ENCODE data around the gene AOC1. TPM values are rescaled to one million over a fixed set of nuclear protein-coding genes. Genes with fewer than 3 reads are reported as not detected.

Gene AOC1
- total RNA-seq, 4 donors from 2014 or later = 0.69 TPM; not detected in 2

DNA sequence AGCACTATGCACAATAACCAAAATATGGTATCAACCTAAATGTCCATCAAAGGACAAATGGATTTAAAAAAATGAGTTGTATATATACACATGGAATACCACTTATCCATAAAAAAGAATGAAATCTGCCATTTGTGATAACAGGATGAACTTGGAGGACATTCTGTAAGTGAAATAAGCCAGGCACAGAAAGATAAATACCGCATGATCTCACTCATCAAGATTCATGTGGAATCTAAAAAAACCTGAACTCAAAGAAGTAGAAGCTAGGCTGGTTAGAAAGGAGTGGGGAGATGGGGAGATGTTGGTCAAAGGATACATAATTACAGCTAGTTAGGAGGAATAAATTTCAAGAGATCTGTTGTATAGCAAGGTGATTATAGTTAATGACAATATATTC is 17.3 kb upstream of the AOC1 start:
- ATAC-seq = no peak
- 65 to 73% methylated on average over 1 of the region's 1 CpG for WGBS, 2 donors (ENCODE audit: low coverage in 1 of 2)

DNA sequence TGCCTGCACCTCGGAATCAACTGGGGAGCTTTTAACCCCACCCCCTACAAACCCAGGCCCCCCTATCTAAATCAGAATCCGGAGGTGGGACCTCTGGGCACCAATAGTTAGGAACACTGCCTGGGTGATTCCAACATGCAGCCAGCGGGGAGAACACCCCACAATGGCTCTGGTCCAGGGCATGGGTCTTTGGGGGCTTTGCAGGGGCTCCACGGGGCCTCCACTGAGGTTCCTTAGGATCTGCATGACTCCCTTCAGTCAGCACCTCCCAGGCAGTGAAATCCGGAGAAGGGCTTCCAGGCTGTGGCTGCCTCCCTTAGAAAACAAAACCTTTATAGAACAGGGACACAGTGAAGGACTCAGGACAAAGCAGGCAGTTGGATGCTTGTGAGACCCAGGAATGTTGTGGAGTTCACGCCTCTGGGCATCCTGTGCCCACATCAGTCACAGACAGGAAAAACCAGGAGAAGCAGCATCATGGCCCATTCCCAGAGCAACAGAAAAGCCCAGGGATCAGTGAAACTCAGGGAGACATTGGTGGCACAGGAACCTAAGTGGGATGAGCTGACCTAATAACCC is 16.5 kb upstream of the AOC1 start:
- Histone ChIP-seq H3K4me3 (no peak overlapping the region), H3K4me1 (no peaks in the 10 kb centered on the region), H3K27me3 (peaks cover 17% of the 10 kb centered on the region), H3K9me3 (peaks cover 0 to 5% (median 0%) of the 10 kb centered on the region in 3 donors), H3K36me3 (no peaks in the 10 kb centered on the region), H3K27ac (no peak overlapping the region)
- no peak for ATAC-seq
- 67 to 83% methylated on average over 1 to 2 of the region's 6 CpGs for WGBS, 2 donors (ENCODE audit: low coverage in 1 of 2)
- TF ChIP-seq CTCF (IDR thresholded peaks at IDR 0.05) = no peak
- TF ChIP-seq POLR2AphosphoS5 (IDR thresholded peaks at IDR 0.05) = no peak
- no peak for TF ChIP-seq POLR2A (IDR thresholded peaks at IDR 0.05)
- TF ChIP-seq EP300 (IDR thresholded peaks at IDR 0.05) = no peak

More for the DNA sequence above, 17.3 kb upstream of the AOC1 start:
- peaks cover 17% of the 10 kb centered on the region for H3K27me3 ChIP-seq
- H3K4me3 ChIP-seq = no peak overlapping the region
- no peaks in the 10 kb centered on the region for H3K36me3 ChIP-seq
- peaks cover 0 to 5% (median 0%) of the 10 kb centered on the region in 3 donors for H3K9me3 ChIP-seq
- no peaks in the 10 kb centered on the region for H3K4me1 ChIP-seq
- H3K27ac ChIP-seq = no peak overlapping the region
- no peak for TF ChIP-seq POLR2A (IDR thresholded peaks at IDR 0.05)
- no peak for TF ChIP-seq CTCF (IDR thresholded peaks at IDR 0.05)
- no peak for TF ChIP-seq POLR2AphosphoS5 (IDR thresholded peaks at IDR 0.05)
- TF ChIP-seq EP300 (IDR thresholded peaks at IDR 0.05) = no peak

GRCh38 chr7:150838965-150839650 is 13.2 kb upstream of the AOC1 start:
- ATAC-seq = no peak
- Histone ChIP-seq H3K9me3 (no peaks in the 10 kb centered on the region), H3K27ac (no peak overlapping the region), H3K27me3 (no peaks in the 10 kb centered on the region), H3K4me3 (no peak overlapping the region), H3K36me3 (no peaks in the 10 kb centered on the region), H3K4me1 (no peaks in the 10 kb centered on the region)
- TF ChIP-seq EP300 (IDR thresholded peaks at IDR 0.05) (no peak), POLR2AphosphoS5 (IDR thresholded peaks at IDR 0.05) (no peak), CTCF (IDR thresholded peaks at IDR 0.05) (no peak), POLR2A (IDR thresholded peaks at IDR 0.05) (no peak)
- 59 to 61% methylated on average over 7 of the region's 7 CpGs for WGBS, 2 donors (ENCODE audit: low coverage in 1 of 2)

DNA sequence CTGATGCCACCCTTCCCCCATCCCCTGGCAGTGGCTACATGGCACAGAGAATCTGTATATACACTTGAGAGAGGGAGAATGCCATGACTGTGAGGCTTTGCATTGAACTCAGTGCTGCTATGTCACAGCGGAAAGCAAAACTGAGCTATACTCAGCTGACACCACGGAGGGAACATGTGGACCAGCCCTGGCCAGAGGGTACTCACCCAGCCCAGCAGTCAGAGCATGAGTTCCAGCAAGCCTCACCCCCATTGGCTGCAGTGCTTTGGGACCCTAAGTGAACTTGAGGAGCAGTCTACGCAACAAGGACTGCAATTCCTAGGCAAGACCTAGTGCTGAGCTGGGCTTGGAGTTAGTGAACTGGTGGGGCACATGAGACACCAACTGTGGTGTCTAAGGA is 10.3 kb upstream of the AOC1 start:
- H3K27me3 ChIP-seq = no peaks in the 10 kb centered on the region
- H3K4me1 ChIP-seq = peaks cover 0 to 18% (median 0%) of the 10 kb centered on the region in 3 donors
- 100% methylated on average over 1 of the region's 3 CpGs; no CpG with 5 or more reads in 1 of the 2 donors for WGBS, 2 donors (ENCODE audit: low coverage in 1 of 2)
- no peak for ATAC-seq
- no peak for TF ChIP-seq POLR2AphosphoS5 (IDR thresholded peaks at IDR 0.05)
- no peak overlapping the region for H3K4me3 ChIP-seq
- no peak overlapping the region for H3K27ac ChIP-seq
- no peaks in the 10 kb centered on the region for H3K9me3 ChIP-seq
- no peaks in the 10 kb centered on the region for H3K36me3 ChIP-seq

DNA sequence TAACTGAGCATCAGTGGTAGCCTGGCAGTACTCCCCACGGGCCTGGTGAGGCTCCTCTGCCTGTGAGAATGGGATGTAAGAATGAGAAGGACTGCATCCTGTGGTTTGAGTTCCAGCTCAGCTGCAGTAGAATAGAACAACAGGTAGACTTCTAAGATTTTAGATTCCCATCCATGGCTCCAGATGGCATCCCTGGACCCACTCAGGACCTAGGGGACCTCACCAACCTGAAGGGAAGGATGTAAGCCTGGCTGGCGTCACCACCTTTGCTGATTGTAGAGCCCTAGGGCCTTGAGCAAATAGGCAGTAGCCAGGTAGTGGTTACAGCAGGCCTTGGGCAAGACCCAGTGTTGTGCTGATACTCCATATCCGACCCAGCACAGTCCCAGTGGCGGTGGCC is 9.6 kb upstream of the AOC1 start:
- Histone ChIP-seq H3K9me3 (no peaks in the 10 kb centered on the region), H3K4me1 (peaks cover 0 to 18% (median 0%) of the 10 kb centered on the region in 3 donors), H3K27me3 (no peaks in the 10 kb centered on the region), H3K27ac (no peak overlapping the region), H3K36me3 (no peaks in the 10 kb centered on the region), H3K4me3 (no peak overlapping the region)
- no peak for TF ChIP-seq CTCF (IDR thresholded peaks at IDR 0.05)
- TF ChIP-seq POLR2AphosphoS5 (IDR thresholded peaks at IDR 0.05) = no peak
- TF ChIP-seq POLR2A (IDR thresholded peaks at IDR 0.05) = no peak
- no peak for TF ChIP-seq EP300 (IDR thresholded peaks at IDR 0.05)
- no peak for ATAC-seq
- WGBS, 2 donors (ENCODE audit: low coverage in 1 of 2) = 100% methylated on average over 1 of the region's 4 CpGs; no CpG with 5 or more reads in 1 of the 2 donors

Data from gastroesophageal sphincter (tissue), 4 donors.